H1 (cell line): ENCODE measurements around the gene RDH5. TPM values are rescaled to one million over a fixed set of nuclear protein-coding genes. Genes with fewer than 3 reads are reported as not detected.

Experiments used
- CTCF ChIA-PET: fragments of 300-600 bp; sonication (Branson Sonifier 250); formaldehyde crosslinking; loops from one replicate; lab custom pipeline; 2021; ENCODE audit not compliant: partially characterized antibody; lab: Charles Lee
- POLR2A ChIA-PET: fragments of 300-600 bp; sonication (Branson Sonifier 250); formaldehyde crosslinking; loops from one replicate; lab custom pipeline; 2021; ENCODE audit warnings: inconsistent platforms; ENCODE audit not compliant: partially characterized antibody; lab: Charles Lee
- DNase-seq, 2 experiments: peaks; one replicate each; pipeline versions ENCODE4 v3.0.0 to v3.0.0-alpha.2; 2010 to 2022; ENCODE audit warnings: low spot score in 2 of 2, low read depth in 1 of 2, mixed read lengths in 1 of 2
- FAIRE-seq: peaks from 2 replicates; lab custom pipeline; 2011; peaks lifted over from hg19 to GRCh38; lab: Jason Lieb, UNC
- H2AFZ ChIP-seq: 2 replicates; pipeline ENCODE4 v1.8.1; 2012; ENCODE audit warnings: low read length, inconsistent platforms
- H2AK5ac ChIP-seq: 2 replicates; pipeline ENCODE4 v1.6.1; 2013; ENCODE audit warnings: low read depth, low read length
- H2BK120ac ChIP-seq: replicated peaks from 2 replicates; pipeline ENCODE3; 2013; ENCODE audit warnings: low read depth, low read length, inconsistent platforms
- H2BK12ac ChIP-seq: 2 replicates; pipeline ENCODE4 v1.6.1; 2013; ENCODE audit warnings: low read depth, low read length
- H2BK15ac ChIP-seq: 2 replicates; pipeline ENCODE4 v1.6.1; 2013; ENCODE audit warnings: low read length
- H2BK20ac ChIP-seq: 2 replicates; pipeline ENCODE4 v1.6.1; 2013; ENCODE audit warnings: low read length
- H2BK5ac ChIP-seq: 2 replicates; pipeline ENCODE4 v1.6.1; 2013; ENCODE audit warnings: low read depth, low read length
- H3K14ac ChIP-seq: 2 replicates; pipeline ENCODE4 v1.6.1; 2013; ENCODE audit warnings: inconsistent platforms; ENCODE audit not compliant: insufficient read length
- H3K18ac ChIP-seq: 2 replicates; pipeline ENCODE4 v1.6.1; 2013; ENCODE audit warnings: low read length; ENCODE audit errors: extremely low read depth
- H3K23ac ChIP-seq: 2 replicates; pipeline ENCODE4 v1.6.1; 2013; ENCODE audit warnings: inconsistent platforms; ENCODE audit not compliant: insufficient read length
- H3K23me2 ChIP-seq: 2 replicates; pipeline ENCODE4 v1.6.1; 2013; ENCODE audit warnings: low read depth, low read length
- H3K27ac ChIP-seq: 2 replicates; pipeline ENCODE4 v1.6.1; 2011; ENCODE audit warnings: low read depth, low read length, inconsistent platforms
- H3K27me3 ChIP-seq, 4 experiments: replicated peaks in 1 of 4; 1 replicate in 1 of 4; 2 replicates in 3 of 4; pipeline versions ENCODE4 v1.6.1 to v1.8.1; 2011 to 2013; ENCODE audit warnings: low read length in 3 of 4, mild to moderate bottlenecking in 3 of 4, inconsistent platforms in 2 of 4, mixed read lengths in 2 of 4, moderate library complexity in 1 of 4; ENCODE audit not compliant: control insufficient read depth in 3 of 4, insufficient read depth in 3 of 4; ENCODE audit errors: extremely low read depth in 1 of 4
- H3K36me3 ChIP-seq, 4 experiments: 2 replicates each; pipeline versions ENCODE4 v1.6.1 to v1.8.1; 2011 to 2013; ENCODE audit warnings: mild to moderate bottlenecking in 4 of 4, low read length in 3 of 4, moderate library complexity in 2 of 4, control low read depth in 1 of 4, inconsistent platforms in 1 of 4; ENCODE audit not compliant: insufficient read depth in 4 of 4, control insufficient read depth in 2 of 4
- H3K4ac ChIP-seq: replicated peaks from 2 replicates; pipeline ENCODE3; 2013; ENCODE audit warnings: low read length, low read depth, mixed read lengths, inconsistent platforms; ENCODE audit not compliant: insufficient read length
- H3K4me1 ChIP-seq, 4 experiments: replicated peaks in 1 of 4; 1 replicate in 1 of 4; 2 replicates in 3 of 4; pipeline versions ENCODE4 v1.6.1 to v1.8.1; 2011 to 2013; ENCODE audit warnings: low read length in 3 of 4, inconsistent platforms in 2 of 4, mixed read lengths in 1 of 4; ENCODE audit not compliant: insufficient read depth in 4 of 4, control insufficient read depth in 3 of 4
- H3K4me2 ChIP-seq, 2 experiments: 2 replicates each; pipeline versions ENCODE4 v1.6.1 to v1.8.1; 2011 to 2013; ENCODE audit warnings: low read depth in 2 of 2, low read length in 2 of 2, control low read depth in 1 of 2, inconsistent platforms in 1 of 2, mild to moderate bottlenecking in 1 of 2; ENCODE audit not compliant: insufficient read depth in 1 of 2
- H3K4me3 ChIP-seq, 4 experiments: fragments of 200-600, 300-600 bp in 1 of 4; sonication (generic), shearing (Covaris generic), sonication (Bioruptor Twin) in 1 of 4; 2 replicates each; pipeline versions ENCODE4 v1.5.1 to v1.8.1; 2011 to 2016; ENCODE audit warnings: low read length in 4 of 4, low read depth in 3 of 4, control low read depth in 2 of 4, inconsistent platforms in 2 of 4, mild to moderate bottlenecking in 2 of 4, mixed read lengths in 1 of 4, moderate library complexity in 1 of 4; ENCODE audit not compliant: insufficient read depth in 2 of 4; ENCODE audit errors: extremely low read depth in 1 of 4
- H3K56ac ChIP-seq: replicated peaks from 2 replicates; pipeline ENCODE3; 2013; ENCODE audit warnings: low read depth, mild to moderate bottlenecking, mixed read lengths, low read length, inconsistent platforms; ENCODE audit not compliant: insufficient read length
- H3K79me1 ChIP-seq: 2 replicates; pipeline ENCODE4 v1.6.1; 2013; ENCODE audit warnings: low read depth, low read length, control low read depth
- H3K79me2 ChIP-seq, 2 experiments: 2 replicates each; pipeline versions ENCODE4 v1.6.1 to v1.8.1; 2012 to 2013; ENCODE audit warnings: low read length in 2 of 2, mild to moderate bottlenecking in 2 of 2, inconsistent platforms in 1 of 2; ENCODE audit not compliant: insufficient read depth in 2 of 2, control insufficient read depth in 1 of 2
- H3K9ac ChIP-seq, 4 experiments: replicated peaks in 1 of 4; 1 replicate in 1 of 4; 2 replicates in 3 of 4; pipeline versions ENCODE4 v1.6.1 to v1.8.1; 2011 to 2013; ENCODE audit warnings: low read depth in 3 of 4, low read length in 3 of 4, control low read depth in 2 of 4, mild to moderate bottlenecking in 2 of 4, moderate library complexity in 2 of 4, inconsistent platforms in 1 of 4; ENCODE audit errors: extremely low read depth in 1 of 4
- H3K9me3 ChIP-seq, 2 experiments: 2 replicates each; pipeline versions ENCODE4 v1.6.1 to v1.8.1; 2012 to 2013; ENCODE audit warnings: mild to moderate bottlenecking in 2 of 2, moderate library complexity in 2 of 2, control low read depth in 1 of 2, inconsistent platforms in 1 of 2, low read depth in 1 of 2, low read length in 1 of 2, mixed read lengths in 1 of 2; ENCODE audit not compliant: insufficient read depth in 2 of 2
- H4K20me1 ChIP-seq, 2 experiments: replicated peaks in 1 of 2; 2 replicates each; pipeline versions ENCODE3 to v1.8.1; 2011 to 2013; ENCODE audit warnings: inconsistent platforms in 2 of 2, low read length in 2 of 2, mild to moderate bottlenecking in 1 of 2; ENCODE audit not compliant: insufficient read depth in 2 of 2, control insufficient read depth in 1 of 2
- H4K5ac ChIP-seq: 2 replicates; pipeline ENCODE4 v1.6.1; 2013; ENCODE audit warnings: low read length, low read depth, mixed read lengths, inconsistent platforms; ENCODE audit not compliant: insufficient read length
- H4K8ac ChIP-seq: 2 replicates; pipeline ENCODE4 v1.8.0; 2013; ENCODE audit warnings: mild to moderate bottlenecking, moderate library complexity, low read length, inconsistent platforms; ENCODE audit not compliant: insufficient read depth; ENCODE audit errors: extremely low read depth
- H4K91ac ChIP-seq: replicated peaks from 2 replicates; pipeline ENCODE3; 2013; ENCODE audit warnings: low read length, mixed read lengths, inconsistent platforms; ENCODE audit not compliant: insufficient read length
- RAD21 ChIP-seq, 2 experiments: IDR thresholded peaks in 1 of 2; conservative IDR thresholded peaks in 1 of 2; 2 replicates each; pipeline ENCODE4 v1.6.1; 2011; ENCODE audit warnings: low read depth in 2 of 2, low read length in 2 of 2, improper control_type of control experiment in 1 of 2, inconsistent platforms in 1 of 2, mild to moderate bottlenecking in 1 of 2, moderate library complexity in 1 of 2
- WGBS, 2 experiments: shearing (Covaris generic) in 1 of 2; methylation state at CpG; one replicate each; pipeline versions ENCODE4 v1.1.6 to v1.1.7; 2013 to 2015; ENCODE audit warnings: low lambda C conversion rate in 2 of 2, mixed read lengths in 2 of 2, inconsistent platforms in 1 of 2, low coverage in 1 of 2, missing lambda C conversion rate in 1 of 2; ENCODE audit not compliant: insufficient replicate concordance in 2 of 2, insufficient coverage in 1 of 2, insufficient read length in 1 of 2; ENCODE audit errors: extremely low coverage in 1 of 2, missing lambda C conversion rate in 1 of 2; 5-methylcytosine and 5-hydroxymethylcytosine counted together
- polyA plus RNA-seq, 7 experiments: library from polyadenylated mRNA; depleted of rRNA in 3 of 7; stranded (reverse) in 5 of 7; unstranded in 2 of 7; fragments of >200 nt in 5 of 7; fragments of 200-250 nt in 2 of 7; gene quantifications; 1 replicate in 5 of 7; 2 replicates in 1 of 7; 4 replicates in 1 of 7; pipeline versions ENCODE4 v1.2.1 to v1.2.3, GENCODE V29; 2011 to 2013; ENCODE audit warnings: missing spikeins in 2 of 7, mixed read lengths in 2 of 7
- total RNA-seq: library from RNA; stranded (reverse); fragmentation: NEBNext Ultra II Directional; extraction: Animal tissue kit (Norgen Biotek cat#: 25700); gene quantifications from 2 replicates; pipeline ENCODE4 v1.2.1, GENCODE V29; 2021

RDH5 gene
- total and polyA plus RNA-seq, 2 of the 8 experiments (the other 6 are each of a cell fraction or from before 2014, with no cell fraction given) = 4.2 to 6.0 TPM

DNA sequence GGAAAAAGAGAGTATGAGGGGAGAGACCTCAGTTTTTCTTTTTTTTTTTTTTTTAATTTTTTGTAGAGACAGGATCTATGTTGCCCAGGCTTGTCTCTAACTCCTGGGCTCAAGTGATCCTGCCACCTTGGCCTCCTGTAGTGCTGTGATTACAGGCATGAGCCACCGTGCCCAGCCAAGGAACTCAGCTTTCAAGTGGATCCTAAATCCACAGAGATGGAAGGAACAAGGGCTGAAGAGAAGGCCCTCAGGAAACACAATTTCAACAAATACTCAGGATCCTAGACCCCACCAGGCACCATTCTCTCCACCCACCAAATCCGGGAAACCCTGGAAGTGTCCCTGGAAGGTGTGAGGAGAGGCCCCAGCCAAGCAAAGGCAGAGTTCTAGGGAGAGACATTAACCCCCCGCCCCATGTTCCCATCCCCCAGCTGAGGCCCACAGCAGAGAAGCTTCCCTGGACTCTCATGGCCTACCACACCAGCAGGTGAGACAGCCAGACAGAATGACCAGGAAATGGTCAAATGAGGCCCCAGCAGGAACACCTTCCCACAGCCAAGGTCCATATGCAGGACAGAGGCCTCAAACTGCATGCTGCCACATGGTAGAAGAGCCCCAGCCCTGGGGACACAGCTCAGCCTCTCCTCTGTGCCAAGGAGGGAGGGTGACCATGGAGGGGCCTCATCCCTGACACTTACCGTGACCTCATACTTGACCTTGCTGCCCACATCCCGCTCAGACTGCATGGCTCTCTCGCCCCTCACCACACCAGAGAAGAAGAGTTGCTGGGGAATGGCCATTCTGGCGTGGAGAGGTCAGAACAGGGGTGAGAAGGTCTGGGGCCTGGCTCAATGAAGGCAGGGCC is 26.6 kb upstream of the RDH5 start:
- Histone ChIP-seq H3K79me2 (no peaks in the 10 kb centered on the region), H2BK120ac (no peak overlapping the region), H3K36me3 (peaks cover 7 to 49% (median 14%) of the 10 kb centered on the region in 4 experiments; a peak in 7 of 8 replicates), H4K5ac (no peak overlapping the region), H2BK12ac (no peak overlapping the region), H3K4ac (no peak overlapping the region), H3K18ac (no peak overlapping the region), H3K27ac (no peak overlapping the region), H3K9ac (no peak overlapping the region), H2BK20ac (no peak overlapping the region), H4K8ac (no peak overlapping the region; the same call in 1 of the 2 replicates), H3K4me3 (no peak overlapping the region), H3K79me1 (no peaks in the 10 kb centered on the region; the same call in 1 of the 2 replicates), H4K91ac (no peak overlapping the region), H2AFZ (no peak overlapping the region), H3K23ac (no peak overlapping the region), H3K56ac (no peak overlapping the region), H2AK5ac (no peak overlapping the region), H3K27me3 (no peaks in the 10 kb centered on the region), H4K20me1 (peaks cover 0 to 2% of the 10 kb centered on the region in 2 experiments), H3K4me1 (no peaks in the 10 kb centered on the region), H2BK15ac (no peak overlapping the region), H3K14ac (no peak overlapping the region), H3K9me3 (no peaks in the 10 kb centered on the region), H3K4me2 (no peak overlapping the region), H3K23me2 (no peaks in the 10 kb centered on the region), H2BK5ac (no peak overlapping the region)
- ChIA-PET POLR2A (interaction anchor here (0.8 to 1.3 kb wide), 5 partner anchors 9 to 313 kb away, joined by 3 to 4 read pairs (median 3); a partner anchor contains a TSS), CTCF (interaction anchor here (0.6 to 5.9 kb wide), 5 partner anchors 10 to 48 kb away, joined by 4 to 36 read pairs (median 5); partner anchors contain the start of gene ITGA7)
- no peak for TF ChIP-seq RAD21 (IDR thresholded peaks at IDR 0.05 in 1 of 2, conservative IDR thresholded peaks at IDR 0.05 in 1 of 2; ENCODE audit: low read depth in 2 of 2, low read length in 2 of 2)
- 94% methylated on average over 6 of the region's 7 CpGs; no CpG with 5 or more reads in 1 of the 2 experiments for WGBS, 2 experiments
- FAIRE-seq (no peak), DNase-seq (no peak)
